Fibroblast of pulmonary artery (primary cell): ENCODE data around the gene SYNRG.

Source experiments
- DNase-seq: peaks from one replicate; pipeline ENCODE4 v3.0.0-alpha.2; 2010; ENCODE audit warnings: low read depth
- H3K4me3 ChIP-seq: replicated peaks from 2 replicates; pipeline ENCODE4 v1.5.1; 2011; ENCODE audit warnings: low read depth, mild to moderate bottlenecking, control low read depth, low read length, moderate library complexity
- TF ChIP-seq, protein P1 (sequence below): IDR thresholded peaks from 2 replicates; pipeline ENCODE4 v1.5.1; 2011; ENCODE audit warnings: mild to moderate bottlenecking, control low read depth, low read length, inconsistent platforms; ENCODE audit errors: missing control alignments

The SYNRG gene

GRCh38 chr17:37609170-37610040 lies at the start of gene SYNRG:
TSS of gene SYNRG (minus strand) at chr17:37609418. CDS start at chr17:37609355, 63 bp downstream.
- TF ChIP-seq, protein P1, sequence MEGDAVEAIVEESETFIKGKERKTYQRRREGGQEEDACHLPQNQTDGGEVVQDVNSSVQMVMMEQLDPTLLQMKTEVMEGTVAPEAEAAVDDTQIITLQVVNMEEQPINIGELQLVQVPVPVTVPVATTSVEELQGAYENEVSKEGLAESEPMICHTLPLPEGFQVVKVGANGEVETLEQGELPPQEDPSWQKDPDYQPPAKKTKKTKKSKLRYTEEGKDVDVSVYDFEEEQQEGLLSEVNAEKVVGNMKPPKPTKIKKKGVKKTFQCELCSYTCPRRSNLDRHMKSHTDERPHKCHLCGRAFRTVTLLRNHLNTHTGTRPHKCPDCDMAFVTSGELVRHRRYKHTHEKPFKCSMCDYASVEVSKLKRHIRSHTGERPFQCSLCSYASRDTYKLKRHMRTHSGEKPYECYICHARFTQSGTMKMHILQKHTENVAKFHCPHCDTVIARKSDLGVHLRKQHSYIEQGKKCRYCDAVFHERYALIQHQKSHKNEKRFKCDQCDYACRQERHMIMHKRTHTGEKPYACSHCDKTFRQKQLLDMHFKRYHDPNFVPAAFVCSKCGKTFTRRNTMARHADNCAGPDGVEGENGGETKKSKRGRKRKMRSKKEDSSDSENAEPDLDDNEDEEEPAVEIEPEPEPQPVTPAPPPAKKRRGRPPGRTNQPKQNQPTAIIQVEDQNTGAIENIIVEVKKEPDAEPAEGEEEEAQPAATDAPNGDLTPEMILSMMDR, result peak; percentile 29
- peak within 1 kb of the TSS; percentile 84 for H3K4me3 ChIP-seq
- DNase-seq, result peak; percentile 96

DNA sequence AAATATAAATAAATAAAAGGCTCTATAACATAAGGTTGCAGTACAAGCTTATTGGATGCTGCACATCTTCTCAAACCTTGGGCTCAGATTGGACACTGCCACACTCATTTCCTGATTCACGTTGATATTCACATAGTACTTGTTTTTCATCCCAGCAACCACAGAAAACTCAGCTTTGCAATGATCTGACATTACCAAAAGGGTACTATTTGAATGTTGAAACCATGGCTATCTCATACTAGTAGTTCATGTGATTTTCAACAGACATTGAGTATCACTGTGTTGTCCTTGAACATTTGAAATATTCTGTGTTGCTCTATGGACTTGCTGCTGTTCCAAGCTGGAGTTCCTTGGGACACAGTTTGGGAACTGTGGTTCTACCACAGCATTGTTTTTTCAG lies 48.0 kb upstream of the SYNRG start:
- TF ChIP-seq, protein P1, result no peak
- DNase-seq, result no peak
- no peak overlapping the region for H3K4me3 ChIP-seq

DNA sequence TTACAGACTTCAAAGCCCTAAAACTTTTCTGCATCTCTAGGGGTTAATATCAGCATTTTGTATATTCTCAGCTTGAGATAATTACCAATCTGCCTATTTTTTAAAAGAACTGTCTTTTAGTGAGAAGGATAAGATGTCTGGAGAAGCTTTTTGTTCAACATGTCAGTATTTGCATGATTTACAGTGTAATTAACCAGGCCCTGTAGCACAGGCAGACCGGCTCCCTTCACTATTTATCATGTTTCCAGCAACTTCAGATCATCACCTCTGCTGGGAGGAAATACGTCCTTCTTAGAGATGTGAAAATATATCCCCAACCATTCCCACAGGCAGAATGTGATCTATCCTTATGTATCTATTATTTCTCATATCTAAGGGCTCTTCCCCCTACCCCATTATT lies 42.6 kb upstream of the SYNRG start:
- TF ChIP-seq, protein P1, result no peak
- H3K4me3 ChIP-seq, result no peak overlapping the region
- DNase-seq, result no peak

- TF ChIP-seq, protein P1, result peak; percentile 55
- H3K4me3 ChIP-seq, result no peak overlapping the region
- DNase-seq, result peak; percentile 69
Observed at GRCh38 chr17:37650419-37651003, 41.3 kb upstream of the SYNRG start.

- DNase-seq, result peak; percentile 87
- TF ChIP-seq, protein P1, result no peak
- peak overlapping the region; percentile 0 for H3K4me3 ChIP-seq
Observed at GRCh38 chr17:37648555-37648954, 39.3 kb upstream of the SYNRG start.

DNA sequence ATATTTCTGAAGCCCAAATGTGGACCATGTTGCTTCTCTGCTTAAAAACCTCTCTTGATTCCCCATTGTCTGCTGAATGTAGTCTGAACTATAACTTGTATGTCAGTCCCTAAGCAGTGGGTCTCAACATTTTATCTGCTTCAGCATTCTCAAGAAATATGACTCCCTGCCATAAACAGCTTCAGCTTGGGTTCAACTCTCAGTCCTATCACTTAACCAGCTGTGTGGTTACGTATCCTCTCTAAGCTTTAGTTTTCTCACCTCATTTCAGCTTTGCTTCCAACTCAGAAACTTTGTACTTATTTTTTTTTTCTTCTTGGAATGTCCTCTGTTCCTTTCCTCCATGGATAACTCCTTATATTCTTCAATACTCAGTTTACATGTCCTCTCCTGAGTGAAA lies 38.6 kb upstream of the SYNRG start:
- H3K4me3 ChIP-seq, result no peak overlapping the region
- DNase-seq, result no peak
- TF ChIP-seq, protein P1, result no peak
